ENCODE measurements around the gene TREM2. TPM values are rescaled to one million over a fixed set of nuclear protein-coding genes. Genes with fewer than 3 reads are reported as not detected.
"Not testable (repeated sequence)": the region's sequence is repeated elsewhere in the genome, so short reads cannot be mapped to it uniquely, and the experiment has no call there.

TREM2 gene
- polyA plus RNA-seq, 2 donors: 0.49 to 0.84 TPM

DNA sequence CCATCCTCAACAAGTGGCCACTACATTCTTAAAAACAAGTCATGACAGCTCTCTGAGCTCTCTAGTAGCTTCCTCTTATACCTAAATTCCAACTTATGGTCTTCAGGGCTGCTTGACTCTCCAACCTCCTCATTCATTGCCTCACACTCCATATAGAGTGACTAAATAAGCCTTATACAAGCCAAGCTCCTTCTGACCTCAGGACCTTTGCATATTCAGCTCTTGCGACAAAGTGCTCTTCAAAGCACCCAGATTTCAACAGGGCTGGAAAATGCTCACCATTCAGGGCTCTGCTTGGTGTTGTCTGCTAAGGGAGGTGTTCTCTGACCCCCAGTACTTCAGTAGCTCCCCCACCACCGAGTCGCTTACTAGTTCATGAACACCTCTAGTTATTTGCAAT lies 34.3 kb upstream of the TREM2 start:
- H3K27me3 ChIP-seq (ENCODE audit: control insufficient read depth in 1 of 2, insufficient read depth in 2 of 2, low read length in 2 of 2): no peaks in the 10 kb centered on the region
- H3K4me1 ChIP-seq (ENCODE audit: control insufficient read depth in 2 of 2, insufficient read depth in 2 of 2, low read length in 1 of 2): no peaks in the 10 kb centered on the region
- WGBS, 2 donors: 91 to 95% methylated on average over 3 of the region's 3 CpGs
- H3K36me3 ChIP-seq (ENCODE audit: control insufficient read depth in 2 of 2, insufficient read depth in 2 of 2, low read length in 1 of 2): no peaks in the 10 kb centered on the region
- no peak overlapping the region for H3K4me3 ChIP-seq (ENCODE audit: low read depth in 1 of 2, low read length in 2 of 2)
- peaks cover 0 to 4% of the 10 kb centered on the region in 2 donors for H3K9me3 ChIP-seq (ENCODE audit: control insufficient read depth in 2 of 2, insufficient read depth in 1 of 2, low read depth in 1 of 2, low read length in 1 of 2)
- H3K27ac ChIP-seq (ENCODE audit: low read depth in 2 of 2, low read length in 1 of 2): no peak overlapping the region

DNA sequence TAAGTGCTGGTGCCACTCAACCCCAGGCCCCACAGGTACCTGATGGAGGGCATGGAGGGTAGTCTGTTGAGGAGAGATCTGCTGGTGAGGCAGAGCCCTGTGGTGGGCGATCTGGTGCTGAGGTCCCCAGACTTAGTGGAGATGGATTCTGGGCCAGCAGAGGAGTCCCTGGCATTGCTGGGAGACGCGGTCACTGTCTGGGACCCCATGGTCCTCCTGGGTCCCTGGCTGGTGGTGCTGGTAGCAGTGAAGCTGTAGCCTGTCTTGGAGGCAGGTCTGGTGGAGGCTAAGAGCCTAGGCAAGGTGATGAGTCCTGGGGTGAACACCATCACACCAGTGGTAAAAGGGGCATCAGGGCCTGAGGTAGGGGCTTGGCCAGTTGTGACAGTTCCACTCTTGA lies 31.5 kb upstream of the TREM2 start:
- no peak overlapping the region for H3K27ac ChIP-seq (ENCODE audit: low read depth in 2 of 2, low read length in 1 of 2)
- no peaks in the 10 kb centered on the region for H3K36me3 ChIP-seq (ENCODE audit: control insufficient read depth in 2 of 2, insufficient read depth in 2 of 2, low read length in 1 of 2)
- WGBS, 2 donors: 93 to 95% methylated on average over 3 of the region's 3 CpGs
- no peaks in the 10 kb centered on the region for H3K27me3 ChIP-seq (ENCODE audit: control insufficient read depth in 1 of 2, insufficient read depth in 2 of 2, low read length in 2 of 2)
- no peak overlapping the region for H3K4me3 ChIP-seq (ENCODE audit: low read depth in 1 of 2, low read length in 2 of 2)
- peaks cover 3 to 4% of the 10 kb centered on the region in 2 donors for H3K9me3 ChIP-seq (ENCODE audit: control insufficient read depth in 2 of 2, insufficient read depth in 1 of 2, low read depth in 1 of 2, low read length in 1 of 2)
- H3K4me1 ChIP-seq (ENCODE audit: control insufficient read depth in 2 of 2, insufficient read depth in 2 of 2, low read length in 1 of 2): peaks cover 0 to 2% of the 10 kb centered on the region in 2 donors

GRCh38 chr6:41193884-41194283 lies 31.0 kb upstream of the TREM2 start:
- no peaks in the 10 kb centered on the region for H3K27me3 ChIP-seq (ENCODE audit: control insufficient read depth in 1 of 2, insufficient read depth in 2 of 2, low read length in 2 of 2)
- H3K4me1 ChIP-seq (ENCODE audit: control insufficient read depth in 2 of 2, insufficient read depth in 2 of 2, low read length in 1 of 2): peaks cover 0 to 2% of the 10 kb centered on the region in 2 donors
- peaks cover 3 to 4% of the 10 kb centered on the region in 2 donors for H3K9me3 ChIP-seq (ENCODE audit: control insufficient read depth in 2 of 2, insufficient read depth in 1 of 2, low read depth in 1 of 2, low read length in 1 of 2)
- H3K27ac ChIP-seq (ENCODE audit: low read depth in 2 of 2, low read length in 1 of 2): no peak overlapping the region
- no peaks in the 10 kb centered on the region for H3K36me3 ChIP-seq (ENCODE audit: control insufficient read depth in 2 of 2, insufficient read depth in 2 of 2, low read length in 1 of 2)
- H3K4me3 ChIP-seq (ENCODE audit: low read depth in 1 of 2, low read length in 2 of 2): no peak overlapping the region
- WGBS, 2 donors: 51 to 56% methylated on average over 5 of the region's 5 CpGs

GRCh38 chr6:41193171-41193734 lies 30.3 kb upstream of the TREM2 start:
- peaks cover 0 to 2% of the 10 kb centered on the region in 2 donors for H3K4me1 ChIP-seq (ENCODE audit: control insufficient read depth in 2 of 2, insufficient read depth in 2 of 2, low read length in 1 of 2)
- 73% methylated on average over 5 of the region's 5 CpGs for whole genome bisulfite sequencing, 2 donors
- H3K36me3 ChIP-seq (ENCODE audit: control insufficient read depth in 2 of 2, insufficient read depth in 2 of 2, low read length in 1 of 2): no peaks in the 10 kb centered on the region
- H3K9me3 ChIP-seq (ENCODE audit: control insufficient read depth in 2 of 2, insufficient read depth in 1 of 2, low read depth in 1 of 2, low read length in 1 of 2): peaks cover 4 to 7% of the 10 kb centered on the region in 2 donors
- no peak overlapping the region for H3K27ac ChIP-seq (ENCODE audit: low read depth in 2 of 2, low read length in 1 of 2)
- no peaks in the 10 kb centered on the region for H3K27me3 ChIP-seq (ENCODE audit: control insufficient read depth in 1 of 2, insufficient read depth in 2 of 2, low read length in 2 of 2)
- H3K4me3 ChIP-seq (ENCODE audit: low read depth in 1 of 2, low read length in 2 of 2): no peak overlapping the region

GRCh38 chr6:41191569-41191968 lies 28.7 kb upstream of the TREM2 start:
- Histone ChIP-seq H3K36me3 (ENCODE audit: control insufficient read depth in 2 of 2, insufficient read depth in 2 of 2, low read length in 1 of 2) (no peaks in the 10 kb centered on the region), H3K27me3 (ENCODE audit: control insufficient read depth in 1 of 2, insufficient read depth in 2 of 2, low read length in 2 of 2) (no peaks in the 10 kb centered on the region), H3K27ac (ENCODE audit: low read depth in 2 of 2, low read length in 1 of 2) (no peak overlapping the region), H3K9me3 (ENCODE audit: control insufficient read depth in 2 of 2, insufficient read depth in 1 of 2, low read depth in 1 of 2, low read length in 1 of 2) (peaks cover 4 to 7% of the 10 kb centered on the region in 2 donors), H3K4me1 (ENCODE audit: control insufficient read depth in 2 of 2, insufficient read depth in 2 of 2, low read length in 1 of 2) (peaks cover 0 to 2% of the 10 kb centered on the region in 2 donors), H3K4me3 (ENCODE audit: low read depth in 1 of 2, low read length in 2 of 2) (no peak overlapping the region)
- 18 to 23% methylated on average over 6 of the region's 6 CpGs for WGBS, 2 donors

GRCh38 chr6:41190791-41191190 lies 27.9 kb upstream of the TREM2 start:
- H3K27ac ChIP-seq (ENCODE audit: low read depth in 2 of 2, low read length in 1 of 2): no peak overlapping the region
- no peaks in the 10 kb centered on the region for H3K36me3 ChIP-seq (ENCODE audit: control insufficient read depth in 2 of 2, insufficient read depth in 2 of 2, low read length in 1 of 2)
- H3K4me1 ChIP-seq (ENCODE audit: control insufficient read depth in 2 of 2, insufficient read depth in 2 of 2, low read length in 1 of 2): peaks cover 0 to 2% of the 10 kb centered on the region in 2 donors
- 79 to 80% methylated on average over 3 of the region's 3 CpGs for WGBS, 2 donors
- H3K4me3 ChIP-seq (ENCODE audit: low read depth in 1 of 2, low read length in 2 of 2): no peak overlapping the region
- H3K27me3 ChIP-seq (ENCODE audit: control insufficient read depth in 1 of 2, insufficient read depth in 2 of 2, low read length in 2 of 2): no peaks in the 10 kb centered on the region
- H3K9me3 ChIP-seq (ENCODE audit: control insufficient read depth in 2 of 2, insufficient read depth in 1 of 2, low read depth in 1 of 2, low read length in 1 of 2): peaks cover 4 to 7% of the 10 kb centered on the region in 2 donors

- Histone ChIP-seq H3K36me3 (ENCODE audit: control insufficient read depth in 2 of 2, insufficient read depth in 2 of 2, low read length in 1 of 2) (no peaks in the 10 kb centered on the region), H3K4me1 (ENCODE audit: control insufficient read depth in 2 of 2, insufficient read depth in 2 of 2, low read length in 1 of 2) (peaks cover 0 to 2% of the 10 kb centered on the region in 2 donors), H3K27ac (ENCODE audit: low read depth in 2 of 2, low read length in 1 of 2) (no peak overlapping the region), H3K4me3 (ENCODE audit: low read depth in 1 of 2, low read length in 2 of 2) (no peak overlapping the region), H3K27me3 (ENCODE audit: control insufficient read depth in 1 of 2, insufficient read depth in 2 of 2, low read length in 2 of 2) (no peaks in the 10 kb centered on the region), H3K9me3 (ENCODE audit: control insufficient read depth in 2 of 2, insufficient read depth in 1 of 2, low read depth in 1 of 2, low read length in 1 of 2) (peaks cover 4 to 7% of the 10 kb centered on the region in 2 donors)
- 90 to 95% methylated on average over 2 of the region's 2 CpGs for WGBS, 2 donors
Observed at GRCh38 chr6:41189967-41190366, 27.1 kb upstream of the TREM2 start.

- not testable (repeated sequence) for H3K27me3 ChIP-seq (ENCODE audit: control insufficient read depth in 1 of 2, insufficient read depth in 2 of 2, low read length in 2 of 2); H3K4me1 ChIP-seq (ENCODE audit: control insufficient read depth in 2 of 2, insufficient read depth in 2 of 2, low read length in 1 of 2); H3K36me3 ChIP-seq (ENCODE audit: control insufficient read depth in 2 of 2, insufficient read depth in 2 of 2, low read length in 1 of 2); H3K4me3 ChIP-seq (ENCODE audit: low read depth in 1 of 2, low read length in 2 of 2); H3K27ac ChIP-seq (ENCODE audit: low read depth in 2 of 2, low read length in 1 of 2); H3K9me3 ChIP-seq (ENCODE audit: control insufficient read depth in 2 of 2, insufficient read depth in 1 of 2, low read depth in 1 of 2, low read length in 1 of 2)
Observed at GRCh38 chr6:41189046-41189445, 26.1 kb upstream of the TREM2 start.

GRCh38 chr6:41187924-41188886 lies 25.3 kb upstream of the TREM2 start:
- Histone ChIP-seq H3K27me3 (ENCODE audit: control insufficient read depth in 1 of 2, insufficient read depth in 2 of 2, low read length in 2 of 2) (no peaks in the 10 kb centered on the region), H3K9me3 (ENCODE audit: control insufficient read depth in 2 of 2, insufficient read depth in 1 of 2, low read depth in 1 of 2, low read length in 1 of 2) (peaks cover 4 to 7% of the 10 kb centered on the region in 2 donors), H3K27ac (ENCODE audit: low read depth in 2 of 2, low read length in 1 of 2) (no peak overlapping the region), H3K4me1 (ENCODE audit: control insufficient read depth in 2 of 2, insufficient read depth in 2 of 2, low read length in 1 of 2) (peaks cover 0 to 2% of the 10 kb centered on the region in 2 donors), H3K36me3 (ENCODE audit: control insufficient read depth in 2 of 2, insufficient read depth in 2 of 2, low read length in 1 of 2) (no peaks in the 10 kb centered on the region), H3K4me3 (ENCODE audit: low read depth in 1 of 2, low read length in 2 of 2) (no peak overlapping the region)
- 81 to 85% methylated on average over 8 of the region's 8 CpGs for WGBS, 2 donors

Data from esophagus (tissue), 2 donors.